ENCODE data around the gene BSDC1.
A peak's percentile ranks its signal among the peaks of the same experiment; 100 is the strongest.
"Not testable (repeated sequence)": the region's sequence is repeated elsewhere in the genome, so short reads cannot be mapped to it uniquely, and the experiment has no call there.

The BSDC1 gene

GRCh38 chr1:32414186-32414886, 20.1 kb upstream of the BSDC1 start:
- no peak for TF ChIP-seq Cebpa-rat (IDR thresholded peaks at IDR 0.05)
- H3K36me3 ChIP-seq = no peaks in the 10 kb centered on the region
- H4K20me1 ChIP-seq = no peaks in the 10 kb centered on the region
- no peaks in the 10 kb centered on the region for H3K27me3 ChIP-seq
- H3K27ac ChIP-seq = no peak overlapping the region
- H3K9ac ChIP-seq = no peak overlapping the region
- peaks cover 22% of the 10 kb centered on the region for H3K9me3 ChIP-seq
- H3K4me3 ChIP-seq = no peak overlapping the region
- H3K4me2 ChIP-seq = no peak overlapping the region
- H3K4me1 ChIP-seq = no peaks in the 10 kb centered on the region

- Histone ChIP-seq H4K20me1 (no peaks in the 10 kb centered on the region), H3K36me3 (no peaks in the 10 kb centered on the region), H3K27ac (no peak overlapping the region), H3K9ac (no peak overlapping the region), H3K4me3 (no peak overlapping the region), H3K4me2 (no peak overlapping the region), H3K4me1 (no peaks in the 10 kb centered on the region), H3K9me3 (peaks cover 22% of the 10 kb centered on the region), H3K27me3 (no peaks in the 10 kb centered on the region)
- TF ChIP-seq Cebpa-rat (IDR thresholded peaks at IDR 0.05) = no peak
These were observed 19.4 kb upstream of the BSDC1 start for GRCh38 chr1:32413507-32414185.

- no peak overlapping the region for H3K4me3 ChIP-seq
- no peak for TF ChIP-seq Cebpa-rat (IDR thresholded peaks at IDR 0.05)
- H3K36me3 ChIP-seq = no peaks in the 10 kb centered on the region
- no peaks in the 10 kb centered on the region for H3K27me3 ChIP-seq
- H3K4me2 ChIP-seq = no peak overlapping the region
- H3K27ac ChIP-seq = no peak overlapping the region
- peaks cover 22% of the 10 kb centered on the region for H3K9me3 ChIP-seq
- no peaks in the 10 kb centered on the region for H4K20me1 ChIP-seq
- H3K4me1 ChIP-seq = no peaks in the 10 kb centered on the region
- no peak overlapping the region for H3K9ac ChIP-seq
These were observed 17.0 kb upstream of the BSDC1 start for GRCh38 chr1:32411261-32411660.

- H3K4me3 ChIP-seq = no peak overlapping the region
- H3K4me1 ChIP-seq = no peaks in the 10 kb centered on the region
- H3K27ac ChIP-seq = no peak overlapping the region
- TF ChIP-seq Cebpa-rat (IDR thresholded peaks at IDR 0.05) = no peak
- no peaks in the 10 kb centered on the region for H4K20me1 ChIP-seq
- no peaks in the 10 kb centered on the region for H3K36me3 ChIP-seq
- H3K9ac ChIP-seq = no peak overlapping the region
- no peak overlapping the region for H3K4me2 ChIP-seq
- no peaks in the 10 kb centered on the region for H3K9me3 ChIP-seq
- H3K27me3 ChIP-seq = no peaks in the 10 kb centered on the region
These were observed 12.4 kb upstream of the BSDC1 start for GRCh38 chr1:32406629-32407111.

GRCh38 chr1:32405672-32406467, 11.6 kb upstream of the BSDC1 start:
- Histone ChIP-seq H3K4me3 (no peak overlapping the region), H4K20me1 (no peaks in the 10 kb centered on the region), H3K9me3 (no peaks in the 10 kb centered on the region), H3K4me1 (peaks cover 3% of the 10 kb centered on the region; the same call in 1 of the 2 replicates), H3K36me3 (no peaks in the 10 kb centered on the region), H3K27ac (no peak overlapping the region), H3K9ac (no peak overlapping the region), H3K27me3 (no peaks in the 10 kb centered on the region), H3K4me2 (no peak overlapping the region)
- TF ChIP-seq Cebpa-rat (IDR thresholded peaks at IDR 0.05) = no peak

- Histone ChIP-seq H4K20me1 (no peaks in the 10 kb centered on the region), H3K4me1 (peaks cover 3% of the 10 kb centered on the region; the same call in 1 of the 2 replicates), H3K4me3 (no peak overlapping the region), H3K27ac (no peak overlapping the region), H3K36me3 (no peaks in the 10 kb centered on the region), H3K27me3 (no peaks in the 10 kb centered on the region), H3K4me2 (no peak overlapping the region), H3K9ac (no peak overlapping the region), H3K9me3 (no peaks in the 10 kb centered on the region)
- TF ChIP-seq Cebpa-rat (IDR thresholded peaks at IDR 0.05) = no peak
These were observed 10.7 kb upstream of the BSDC1 start for GRCh38 chr1:32404946-32405345.

- TF ChIP-seq Cebpa-rat (IDR thresholded peaks at IDR 0.05) = no peak
- Histone ChIP-seq H3K36me3 (no peaks in the 10 kb centered on the region), H3K9me3 (no peaks in the 10 kb centered on the region), H3K27me3 (no peaks in the 10 kb centered on the region), H3K27ac (no peak overlapping the region), H3K4me1 (peaks cover 3% of the 10 kb centered on the region; the same call in 1 of the 2 replicates), H3K9ac (no peak overlapping the region), H3K4me3 (no peak overlapping the region), H4K20me1 (no peaks in the 10 kb centered on the region), H3K4me2 (peak overlapping the region; percentile 36)
These were observed 6.8 kb upstream of the BSDC1 start for GRCh38 chr1:32400876-32401631.

- no peaks in the 10 kb centered on the region for H3K36me3 ChIP-seq
- no peak overlapping the region for H3K9ac ChIP-seq
- no peak overlapping the region for H3K27ac ChIP-seq
- no peaks in the 10 kb centered on the region for H3K9me3 ChIP-seq
- H3K4me3 ChIP-seq = no peak overlapping the region
- no peak overlapping the region for H3K4me2 ChIP-seq
- H3K27me3 ChIP-seq = no peaks in the 10 kb centered on the region
- peaks cover 14% of the 10 kb centered on the region for H3K4me1 ChIP-seq
- no peaks in the 10 kb centered on the region for H4K20me1 ChIP-seq
- TF ChIP-seq Cebpa-rat (IDR thresholded peaks at IDR 0.05) = no peak
These were observed 5.6 kb upstream of the BSDC1 start for GRCh38 chr1:32399843-32400242.

- no peaks in the 10 kb centered on the region for H3K27me3 ChIP-seq
- H3K4me2 ChIP-seq = no peak overlapping the region
- H4K20me1 ChIP-seq = peaks cover 7% of the 10 kb centered on the region; the same call in 1 of the 2 replicates
- no peak overlapping the region for H3K4me3 ChIP-seq
- TF ChIP-seq Cebpa-rat (IDR thresholded peaks at IDR 0.05) = no peak
- H3K9me3 ChIP-seq = no peaks in the 10 kb centered on the region
- peaks cover 18% of the 10 kb centered on the region for H3K4me1 ChIP-seq
- H3K36me3 ChIP-seq = no peaks in the 10 kb centered on the region
- H3K27ac ChIP-seq = no peak overlapping the region
- no peak overlapping the region for H3K9ac ChIP-seq
These were observed 4.2 kb upstream of the BSDC1 start for GRCh38 chr1:32398401-32398800.

- peaks cover 31% of the 10 kb centered on the region for H3K4me1 ChIP-seq
- H3K4me3 ChIP-seq, H3K27me3 ChIP-seq: not testable (repeated sequence)
These were observed 2.3 kb upstream of the BSDC1 start for GRCh38 chr1:32396524-32396923.

More at GRCh38 chr1:32396524-32396923, 2.3 kb upstream of the BSDC1 start:
- not testable (repeated sequence) for H3K9ac ChIP-seq, H3K9me3 ChIP-seq, H3K27ac ChIP-seq, H3K4me2 ChIP-seq
- peaks cover 26% of the 10 kb centered on the region for H4K20me1 ChIP-seq
- peaks cover 13% of the 10 kb centered on the region for H3K36me3 ChIP-seq

Data from BLaER1 (cell line).